T-helper 22 cell (primary cell): ENCODE data around the gene HOXA5.

ENCODE experiments used
- DNase-seq: peaks from one replicate; pipeline ENCODE4 v3.0.0-alpha.2; 2020; ENCODE audit warnings: low read depth

HOXA5 gene

GRCh38 chr7:27132978-27133377 lies 10.5 kb downstream of the HOXA5 start:
- no peak for DNase-seq

GRCh38 chr7:27132214-27132613 lies 11.3 kb downstream of the HOXA5 start:
- DNase-seq, result no peak

- no peak for DNase-seq
Observed at GRCh38 chr7:27131390-27131819, 12.1 kb downstream of the HOXA5 start.

GRCh38 chr7:27130540-27131389 lies 12.7 kb downstream of the HOXA5 start, which contains the start of gene HOXA4:
TSS of gene HOXA4 (minus strand) at chr7:27130757. CDS start at chr7:27130733, 24 bp downstream.
- peak; percentile 26 for DNase-seq

GRCh38 chr7:27129729-27130539 lies 13.5 kb downstream of the HOXA5 start:
- no peak for DNase-seq

- DNase-seq, result no peak
Observed at GRCh38 chr7:27128776-27129728, 14.4 kb downstream of the HOXA5 start.

- DNase-seq, result no peak
Observed at GRCh38 chr7:27128034-27128433, 15.4 kb downstream of the HOXA5 start.

GRCh38 chr7:27126596-27127327 lies 16.7 kb downstream of the HOXA5 start:
- no peak for DNase-seq

- no peak for DNase-seq
Observed at GRCh38 chr7:27125986-27126394, 17.5 kb downstream of the HOXA5 start.

- DNase-seq, result no peak
Observed at GRCh38 chr7:27124902-27125689, 18.4 kb downstream of the HOXA5 start.

GRCh38 chr7:27124096-27124901 lies 19.2 kb downstream of the HOXA5 start:
- no peak for DNase-seq

- DNase-seq, result no peak
Observed at GRCh38 chr7:27123477-27124053, 19.9 kb downstream of the HOXA5 start.

- DNase-seq, result no peak
Observed at GRCh38 chr7:27123007-27123476, 20.4 kb downstream of the HOXA5 start.

- DNase-seq, result no peak
Observed at GRCh38 chr7:27122077-27122910, 21.2 kb downstream of the HOXA5 start.

- no peak for DNase-seq
Observed at GRCh38 chr7:27121684-27122076, 21.8 kb downstream of the HOXA5 start.

GRCh38 chr7:27119412-27119911 lies 24.0 kb downstream of the HOXA5 start:
- no peak for DNase-seq

- no peak for DNase-seq
Observed at GRCh38 chr7:27118580-27118979, 24.9 kb downstream of the HOXA5 start.
